Activated CD4-positive, CD25-positive, alpha-beta regulatory T cell treated with anti-CD3 and anti-CD28 coated beads, Interleukin-2, amount 50 U/mL, for 16 hours (primary cell): Measurements from ENCODE around the gene KCP.
"Not testable (repeated sequence)": the region's sequence is repeated elsewhere in the genome, so short reads cannot be mapped to it uniquely, and the experiment has no call there.

Experiments used
- DNase-seq: peaks from one replicate; pipeline ENCODE4 v3.0.0-alpha.2; 2020; ENCODE audit warnings: low read depth, low spot score

KCP gene

DNA sequence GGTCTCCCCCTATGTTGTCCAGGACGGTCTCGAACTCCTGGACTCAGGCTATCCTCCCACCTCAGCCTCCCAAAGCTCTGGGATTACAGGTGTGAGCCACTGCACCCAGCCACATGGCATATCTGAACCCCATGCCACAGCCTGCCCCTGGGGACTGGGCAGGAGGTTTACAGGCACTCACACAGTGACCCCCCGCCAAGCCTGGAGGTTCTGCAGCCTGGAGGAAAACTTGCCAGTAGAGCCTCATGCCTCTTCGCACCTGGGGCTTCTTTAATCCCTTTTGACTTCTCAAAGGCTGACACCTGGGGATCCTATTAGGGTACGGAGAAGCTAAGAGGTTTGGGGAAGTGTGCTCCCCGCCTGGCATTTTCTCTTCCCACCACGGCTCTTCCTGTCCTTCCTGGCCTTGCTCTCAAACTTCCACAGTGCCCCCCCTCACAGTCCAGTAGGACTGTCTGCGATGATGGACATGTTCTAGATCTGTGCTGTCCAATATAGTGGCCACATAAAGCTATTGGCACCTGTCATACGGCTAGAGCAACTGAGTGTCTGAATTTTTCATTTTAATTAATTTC, 11.4 kb upstream of the KCP start:
- no peak for DNase-seq

DNA sequence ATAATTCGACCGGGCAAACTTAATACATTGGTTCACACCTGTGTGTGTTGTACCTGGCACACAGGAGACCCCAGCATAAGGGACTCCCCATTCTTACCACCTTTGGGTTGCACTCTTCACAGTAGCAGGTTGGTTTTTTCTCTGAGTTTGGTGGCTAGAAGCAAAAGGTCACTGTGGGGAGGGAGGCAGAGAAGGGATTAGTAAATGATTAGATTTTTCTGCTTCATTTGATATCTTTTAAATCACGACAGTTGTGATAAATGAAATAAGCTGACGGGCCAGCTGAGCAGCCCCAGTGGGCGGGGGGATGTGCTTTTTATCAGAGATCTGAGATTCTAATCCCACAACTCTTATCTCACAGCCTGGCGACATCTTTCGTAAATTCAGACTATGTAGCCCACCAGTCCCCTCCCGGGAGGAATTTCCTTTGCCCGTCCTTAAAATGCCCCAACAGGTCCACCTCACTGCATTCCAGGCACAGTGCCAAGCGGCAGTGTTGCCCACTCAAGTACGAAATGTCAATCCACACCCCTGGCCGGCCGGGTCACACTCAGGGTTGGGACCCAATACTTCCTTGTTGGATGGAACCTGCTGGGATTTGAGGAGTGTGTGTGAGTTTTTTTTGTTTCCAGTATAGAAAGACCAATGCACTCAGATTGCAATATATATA, 10.5 kb upstream of the KCP start:
- DNase-seq = no peak

DNA sequence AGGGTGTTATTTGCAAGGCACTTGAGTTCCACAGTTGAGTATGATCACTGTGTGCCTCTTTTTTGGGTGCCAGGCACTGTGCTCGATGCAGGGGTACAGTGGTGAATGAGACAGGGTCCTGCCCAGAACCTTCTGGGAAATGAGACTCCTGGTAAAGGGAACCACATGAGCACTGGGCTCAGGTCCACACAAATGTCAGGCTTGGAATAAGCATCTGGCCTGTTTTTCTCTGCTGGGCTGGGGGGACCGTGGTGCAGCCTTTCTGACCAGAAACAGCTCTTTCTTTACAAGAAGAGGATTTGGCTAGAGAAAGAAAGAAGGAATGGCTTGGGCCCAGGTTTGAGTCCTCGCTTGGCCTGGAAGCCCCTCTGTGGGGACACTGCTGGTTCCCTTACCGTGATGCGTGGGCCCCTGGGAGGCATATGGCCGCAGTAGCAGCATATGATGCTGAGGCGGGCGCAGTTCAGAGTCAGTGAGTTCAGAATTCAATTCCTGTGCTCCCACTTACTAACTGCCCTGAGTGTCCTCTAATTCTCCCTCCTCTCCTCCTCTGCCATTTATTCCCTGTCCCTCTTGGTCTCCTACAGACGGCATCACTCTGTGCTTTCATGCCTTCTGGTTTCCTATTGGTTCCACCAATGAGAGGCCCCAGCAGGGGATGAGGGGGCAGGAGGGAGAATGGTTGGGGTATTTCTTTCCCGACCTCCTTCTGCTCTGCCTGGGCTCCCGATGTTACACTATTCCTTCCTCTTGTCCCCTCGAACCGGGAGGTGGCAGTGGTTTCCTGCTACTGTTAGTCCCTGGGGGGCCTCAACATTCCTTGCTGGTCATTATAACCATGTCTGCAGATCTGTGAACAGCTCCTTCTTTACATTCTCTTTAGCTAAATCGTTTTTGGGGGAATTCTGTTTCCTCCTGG, 9.6 kb upstream of the KCP start:
- DNase-seq = no peak

DNA sequence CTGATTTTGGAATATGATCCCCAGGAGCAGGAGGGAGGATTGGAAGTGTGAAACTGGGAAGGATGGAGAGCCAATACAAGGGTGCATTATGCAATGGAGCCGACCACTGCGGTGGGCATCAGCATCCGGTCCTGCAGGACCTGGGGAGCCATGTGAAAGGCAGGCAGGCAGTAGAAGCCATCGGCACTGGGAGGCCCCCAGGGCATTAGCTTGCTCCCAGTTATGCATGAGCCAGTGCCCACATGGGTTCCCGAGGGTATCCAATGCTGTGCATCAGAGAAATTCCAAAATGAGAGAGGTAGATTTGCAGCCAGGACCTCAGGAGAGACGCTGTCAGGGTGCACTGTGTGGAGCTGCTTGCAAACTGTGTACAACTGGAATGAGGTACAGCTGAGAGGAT, 8.7 kb upstream of the KCP start:
- DNase-seq = no peak

DNA sequence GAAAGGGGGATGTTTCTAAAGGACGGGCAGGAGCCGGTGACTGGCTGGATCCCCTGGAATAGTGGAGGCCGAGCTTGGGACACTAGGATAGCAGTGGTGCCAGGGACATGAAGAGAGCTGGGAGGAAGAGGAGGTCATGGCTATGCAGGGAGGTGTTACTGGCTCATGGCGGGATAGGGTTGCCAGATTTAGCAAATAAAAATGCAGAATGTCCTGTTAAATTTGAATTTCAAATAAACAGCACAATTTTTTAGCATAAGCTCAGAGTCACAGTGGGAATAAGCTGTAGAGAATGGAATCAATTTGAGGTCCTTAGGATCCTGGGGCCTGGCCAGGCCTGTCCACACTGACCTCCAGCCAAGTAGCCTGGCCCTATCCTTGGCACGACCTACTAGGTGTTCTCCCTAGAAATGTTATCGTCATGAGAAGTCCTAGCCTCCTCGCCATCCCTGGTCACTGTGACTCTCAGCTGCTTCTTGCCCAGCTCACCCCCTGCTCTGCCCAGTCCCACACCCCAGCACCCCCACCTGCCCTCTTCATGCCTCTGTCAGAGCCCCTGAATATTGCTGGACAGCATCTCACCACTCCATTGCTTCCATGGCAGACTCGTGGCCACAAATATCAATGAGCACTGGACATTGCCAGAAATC, 7.6 kb upstream of the KCP start:
- DNase-seq = no peak

- no peak for DNase-seq
Measured at GRCh38 chr7:128917122-128917521, 6.6 kb upstream of the KCP start.

DNA sequence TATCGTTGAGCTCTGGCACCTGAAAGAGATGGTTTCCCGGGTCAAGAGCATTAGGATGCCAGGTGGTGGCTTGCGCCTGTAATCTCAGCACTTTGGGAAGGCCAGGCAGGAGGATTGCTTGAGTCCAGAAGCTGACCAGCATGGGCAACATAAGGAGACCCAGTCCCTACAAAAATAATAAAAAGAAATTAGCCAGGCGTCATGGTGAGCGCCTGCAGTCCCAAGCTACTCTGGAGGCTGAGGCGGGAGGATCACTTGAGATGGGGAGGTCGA, 6.1 kb upstream of the KCP start:
- no peak for DNase-seq

DNA sequence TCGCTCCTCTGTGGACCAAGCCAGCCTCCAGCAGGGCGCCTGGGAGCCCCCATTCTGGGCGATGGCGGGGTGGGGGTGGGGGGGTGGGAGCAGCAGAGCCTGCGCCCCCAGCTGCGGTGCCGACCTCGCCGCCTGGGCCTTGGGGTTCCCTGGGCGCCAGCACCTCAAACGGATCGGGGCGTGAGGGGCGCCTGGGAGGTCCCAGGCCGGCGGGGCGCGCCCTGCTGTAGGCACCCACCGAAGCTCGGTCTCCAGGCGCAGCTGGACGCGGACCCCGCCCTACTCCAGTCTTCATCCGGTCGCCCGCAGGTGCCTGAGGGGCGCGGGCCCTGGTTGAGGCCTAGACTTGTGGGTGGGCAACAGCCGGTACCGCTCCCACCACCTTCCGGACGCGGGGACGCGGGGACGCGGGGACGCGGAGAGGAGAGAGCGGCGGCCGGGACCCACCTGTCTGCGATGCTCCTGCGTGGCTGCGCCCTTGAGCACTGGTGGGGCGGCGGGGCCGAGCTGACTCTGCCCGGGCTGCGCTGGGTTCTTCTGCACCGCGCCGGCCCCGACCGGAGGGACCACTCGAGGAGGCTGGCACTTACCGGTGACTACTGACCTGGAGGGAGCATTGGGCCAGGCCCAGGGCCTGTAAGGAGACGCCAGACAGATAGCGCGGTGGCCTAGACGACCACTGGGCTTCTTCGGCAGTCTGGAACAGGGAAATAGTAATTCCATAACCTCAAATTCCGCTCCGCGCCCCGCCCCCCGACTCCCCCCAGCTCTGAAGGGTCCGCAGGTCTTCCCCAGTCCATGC, 5.5 kb upstream of the KCP start:
- DNase-seq = no peak

DNA sequence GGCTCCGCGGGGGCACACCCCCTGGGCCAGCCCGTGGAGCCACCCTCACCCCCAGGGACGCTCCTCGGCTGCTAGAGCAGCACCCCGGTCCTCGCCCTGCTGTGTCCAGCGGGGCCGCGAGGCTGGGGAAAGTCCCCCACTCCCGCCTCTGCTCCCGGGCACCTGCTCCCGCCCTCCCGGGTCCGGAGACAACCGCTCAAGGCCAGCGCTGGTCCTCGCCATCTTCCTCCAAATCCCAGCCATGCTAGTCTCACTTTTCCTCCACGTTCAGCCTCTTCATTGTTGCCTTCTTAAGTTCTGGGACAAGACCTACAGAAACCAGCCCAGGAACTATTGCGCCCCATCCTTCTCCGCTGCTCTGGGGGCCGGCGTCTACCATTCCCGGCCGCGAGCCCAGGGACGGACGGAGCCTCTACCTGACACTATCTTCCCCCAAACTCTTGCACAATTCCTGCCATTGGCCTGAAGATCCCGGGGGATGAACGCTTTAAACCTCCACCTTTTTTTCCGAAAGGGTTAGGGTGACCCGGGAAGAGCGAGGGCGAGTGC, 4.8 kb upstream of the KCP start:
- no peak for DNase-seq

DNA sequence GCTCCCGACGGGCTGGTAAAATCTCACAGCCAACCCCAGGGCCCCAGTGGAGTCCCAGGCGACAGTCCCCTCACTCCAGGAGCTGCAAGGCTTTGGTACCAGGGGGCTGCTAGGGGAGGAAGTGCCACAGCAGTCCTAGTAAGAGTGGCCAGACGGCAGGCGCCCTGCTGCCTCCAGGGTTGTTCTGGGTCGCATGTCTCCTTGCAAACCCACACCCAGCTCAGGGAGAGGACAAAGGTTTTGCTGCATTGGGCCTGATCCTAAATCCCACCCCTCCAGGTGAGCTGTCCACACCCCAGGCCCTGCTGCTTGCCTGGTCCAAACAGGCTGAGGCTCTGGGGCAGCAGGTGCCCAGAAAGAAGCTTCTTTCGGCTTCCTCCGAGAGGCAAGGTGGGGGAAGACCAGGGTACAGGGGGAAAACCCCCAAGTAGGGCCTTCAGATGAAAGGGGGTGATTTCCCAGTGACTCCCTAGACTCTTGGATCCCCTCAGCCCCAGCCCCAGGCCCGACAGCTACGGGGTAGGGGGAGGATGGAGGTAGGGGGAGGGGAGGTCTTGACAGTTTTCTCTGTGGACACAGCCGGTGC, 4.2 kb upstream of the KCP start:
- DNase-seq = no peak

GRCh38 chr7:128913870-128914565, 3.5 kb upstream of the KCP start:
- no peak for DNase-seq

- DNase-seq = not testable (repeated sequence)
Measured at GRCh38 chr7:128912709-128913495, 2.4 kb upstream of the KCP start.

DNA sequence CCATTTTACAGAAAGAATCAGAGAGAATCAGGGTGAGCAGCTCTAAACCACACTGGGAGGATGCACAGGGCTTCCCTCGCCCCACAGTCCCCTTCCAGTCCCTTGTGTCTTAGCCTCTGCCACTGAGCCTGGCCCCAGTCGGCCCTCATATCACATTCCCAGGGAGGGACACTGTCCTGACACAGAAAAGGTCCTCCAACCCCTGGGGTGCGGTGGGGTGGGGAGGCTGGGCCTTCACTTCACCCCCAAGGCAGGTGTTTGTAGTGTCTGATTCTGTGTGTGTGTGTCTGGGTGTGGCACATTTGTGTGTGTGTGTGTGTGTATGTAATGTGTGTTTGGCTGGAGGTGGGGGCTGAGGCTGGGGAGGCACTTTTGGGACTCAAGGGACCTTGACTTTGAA, 1.8 kb upstream of the KCP start:
- no peak for DNase-seq

- DNase-seq = no peak
Measured at GRCh38 chr7:128911423-128912031, 1.0 kb upstream of the KCP start.

DNA sequence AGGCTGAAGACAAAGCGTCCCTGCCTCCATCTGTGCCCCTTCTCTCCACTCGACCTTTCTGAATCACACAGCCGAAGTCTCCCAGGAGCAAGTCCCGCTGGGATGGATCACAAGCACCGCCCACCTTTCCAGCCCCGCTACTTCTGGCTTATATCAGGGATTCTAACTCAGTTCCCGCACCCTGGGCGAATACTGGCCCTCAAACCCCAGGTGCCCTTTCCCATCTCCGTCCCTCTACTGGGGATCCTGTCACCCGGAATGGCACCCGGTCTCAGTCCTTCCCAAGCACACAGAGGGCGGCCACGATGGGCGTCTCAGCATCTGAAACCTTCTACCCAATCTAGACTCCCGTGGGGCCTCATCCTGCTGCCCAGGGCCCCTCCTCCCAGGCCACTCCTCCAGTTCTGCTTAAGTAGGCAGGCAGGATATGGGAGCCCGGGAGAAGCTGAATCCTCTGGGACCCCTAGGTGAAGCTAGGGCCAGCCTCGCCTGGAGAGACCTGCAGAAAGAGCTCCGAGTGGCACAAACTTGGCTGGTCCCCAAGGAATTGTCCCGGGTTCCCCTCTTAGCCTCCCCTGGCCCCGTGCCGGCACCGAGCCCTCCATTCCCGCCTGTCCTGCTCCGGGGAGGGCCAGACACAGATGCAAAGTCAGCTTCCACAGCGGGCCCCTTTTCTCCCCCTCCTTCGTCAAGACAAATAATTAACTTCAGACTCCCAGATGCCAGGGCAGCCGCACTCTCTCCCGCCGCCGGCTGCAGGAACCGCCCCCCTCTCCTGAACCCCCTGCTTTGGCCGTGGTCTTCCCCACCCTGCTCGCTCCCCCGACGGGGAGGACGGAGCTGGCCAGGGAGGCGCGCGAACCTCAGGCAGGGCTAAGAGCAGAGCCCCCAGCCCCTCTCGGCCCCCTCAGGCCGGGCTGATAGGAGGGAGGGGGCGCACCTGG, 612 bp downstream of the KCP start:
- DNase-seq = no peak

- DNase-seq = no peak
Measured at GRCh38 chr7:128908750-128909624, 1.5 kb downstream of the KCP start.
